Adrenal gland (tissue), 12 donors: Measurements from ENCODE around the gene CDRT15. TPM values are rescaled to one million over a fixed set of nuclear protein-coding genes. Genes with fewer than 3 reads are reported as not detected.
"Not testable (repeated sequence)": the region's sequence is repeated elsewhere in the genome, so short reads cannot be mapped to it uniquely, and the experiment has no call there.

Experiments
- DNase-seq, 7 donors: peaks; one replicate each; pipeline ENCODE4 v3.0.0-alpha.2; 2019 to 2020
- H3K27ac ChIP-seq, 5 donors: fragments of 200-600 bp; sonication (generic) in 4 of 5; 1 replicate in 3 of 5; 2 replicates in 2 of 5; pipeline versions ENCODE4 v1.5.1 to v1.8.0; 2016 to 2020; ENCODE audit warnings: mild to moderate bottlenecking in 1 of 5
- H3K27me3 ChIP-seq: fragments of 200-600 bp; 2 replicates; pipeline ENCODE4 v1.8.0; 2021
- H3K36me3 ChIP-seq, 2 donors: fragments of 200-600 bp; replicated peaks in 1 of 2; 1 replicate in 1 of 2; 2 replicates in 1 of 2; pipeline versions ENCODE4 v1.5.1 to v1.8.0; 2018 to 2022
- H3K4me1 ChIP-seq, 2 donors: fragments of 200-600 bp; replicated peaks in 1 of 2; 1 replicate in 1 of 2; 2 replicates in 1 of 2; pipeline versions ENCODE4 v1.5.1 to v1.8.0; 2018 to 2021
- H3K4me3 ChIP-seq, 4 donors: fragments of 200-600 bp; sonication (generic) in 3 of 4; one replicate each; pipeline ENCODE4 v1.5.1; 2016 to 2018
- H3K9me3 ChIP-seq, 3 donors: fragments of 200-600 bp; sonication (generic) in 1 of 3; replicated peaks in 1 of 3; 1 replicate in 2 of 3; 2 replicates in 1 of 3; pipeline versions ENCODE4 v1.5.1 to v1.8.0; 2016 to 2021
- CTCF ChIP-seq, 6 experiments: fragments of 450-650 bp in 4 of 6; fragments of 200-600 bp in 2 of 6; sonication (generic) in 1 of 6; IDR thresholded peaks; 1 replicate in 5 of 6; 2 replicates in 1 of 6; pipeline versions ENCODE4 v1.5.1 to v1.8.0; 2016 to 2021; ENCODE audit warnings: antibody characterized with exemption in 6 of 6, mild to moderate bottlenecking in 2 of 6, moderate library complexity in 1 of 6
- POLR2A ChIP-seq, 2 donors: fragments of 450-650 bp; IDR thresholded peaks; one replicate each; pipeline ENCODE4 v1.6.1; 2017; ENCODE audit warnings: antibody characterized with exemption in 2 of 2, mild to moderate bottlenecking in 2 of 2, moderate library complexity in 1 of 2
- WGBS, 4 donors: extraction: QIAGEN DNeasy Blood & Tissue Kit in 2 of 4; methylation state at CpG; one replicate each; pipeline versions ENCODE4 v1.1.5 to v1.1.7; 2013 to 2017; 5-methylcytosine and 5-hydroxymethylcytosine counted together
- intact Hi-C, 2 donors: fragments of 100-400 bp; cut with DNase I; formaldehyde crosslinking; loops; one replicate each; pipeline versions ENCODE4 v1.14.1 to v1.15.0; 2022 to 2023
- polyA plus RNA-seq, 3 donors: library from polyadenylated mRNA; stranded (reverse); fragments of 200-250 nt in 2 of 3; fragments of 350-450 nt in 1 of 3; fragmentation: Illumina TruSeq in 1 of 3; extraction: RNeasy Lipid Tissue Mini Kit (QIAGEN cat#74804) in 1 of 3; gene quantifications; one replicate each; pipeline ENCODE4 v1.2.3, GENCODE V29; 2013 to 2014
- total RNA-seq, 9 donors: library from RNA; depleted of rRNA in 4 of 9; stranded (reverse); fragments of >200 nt in 4 of 9; fragments of 120-200 nt in 1 of 9; fragmentation: NEBNext Ultra II Directional in 1 of 9; extraction: Animal tissue kit (Norgen Biotek cat#: 25700) in 1 of 9; gene quantifications; one replicate each; pipeline versions ENCODE4 v1.1.0 to v1.2.4, GENCODE V29; 2013 to 2023
- donor health status: healthy with polysubstance abuse.
- donor health status: Bipolar disorder and iron deficiency.
- donor health status: DM: yes; HTN: yes; CAD: no.
- donor health status: DM: no; HTN: no; CAD: no.
- donor health status: DM: no; HTN: no; CAD: no.
- donor health status: DM: yes; HTN: yes; CAD: no.

CDRT15 gene
- total and polyA plus RNA-seq, 12 donors: not detected

GRCh38 chr17:14198013-14198412 lies 38.6 kb downstream of the CDRT15 start:
- 76 to 85% (median 79%) methylated on average over 6 of the region's 6 CpGs for WGBS, 4 donors
- Histone ChIP-seq H3K4me3 (no peak overlapping the region), H3K27ac (no peak overlapping the region), H3K4me1 (no peaks in the 10 kb centered on the region), H3K36me3 (no peaks in the 10 kb centered on the region), H3K9me3 (no peaks in the 10 kb centered on the region), H3K27me3 (no peaks in the 10 kb centered on the region)
- no peak for TF ChIP-seq CTCF (IDR thresholded peaks at IDR 0.05)
- no peak for TF ChIP-seq POLR2A (IDR thresholded peaks at IDR 0.05)
- intact Hi-C loops: no loop called here
- DNase-seq: no peak

GRCh38 chr17:14197586-14197985 lies 39.1 kb downstream of the CDRT15 start:
- no peaks in the 10 kb centered on the region for H3K4me1 ChIP-seq
- H3K27me3 ChIP-seq: no peaks in the 10 kb centered on the region
- no peak for TF ChIP-seq CTCF (IDR thresholded peaks at IDR 0.05)
- no peaks in the 10 kb centered on the region for H3K36me3 ChIP-seq
- intact Hi-C loops: no loop called here
- H3K4me3 ChIP-seq: no peak overlapping the region
- DNase-seq: no peak
- no peaks in the 10 kb centered on the region for H3K9me3 ChIP-seq
- H3K27ac ChIP-seq: no peak overlapping the region
- 49 to 94% (median 74%) methylated on average over 4 of the region's 4 CpGs for WGBS, 4 donors

GRCh38 chr17:14197057-14197456 lies 39.6 kb downstream of the CDRT15 start:
- no peak for DNase-seq
- TF ChIP-seq POLR2A (IDR thresholded peaks at IDR 0.05) (no peak), CTCF (IDR thresholded peaks at IDR 0.05) (no peak)
- Histone ChIP-seq H3K9me3 (no peaks in the 10 kb centered on the region), H3K4me3 (no peak overlapping the region), H3K4me1 (no peaks in the 10 kb centered on the region), H3K27me3 (no peaks in the 10 kb centered on the region), H3K36me3 (no peaks in the 10 kb centered on the region), H3K27ac (no peak overlapping the region)
- intact Hi-C loops: no loop called here
- WGBS, 4 donors: 81 to 96% (median 92%) methylated on average over 2 of the region's 2 CpGs

GRCh38 chr17:14196377-14196997 lies 40.2 kb downstream of the CDRT15 start:
- DNase-seq: no peak
- intact Hi-C loops: no loop called here
- no peaks in the 10 kb centered on the region for H3K4me1 ChIP-seq
- H3K9me3 ChIP-seq: no peaks in the 10 kb centered on the region
- TF ChIP-seq CTCF (IDR thresholded peaks at IDR 0.05) (no peak), POLR2A (IDR thresholded peaks at IDR 0.05) (no peak)
- H3K27me3 ChIP-seq: no peaks in the 10 kb centered on the region
- no peaks in the 10 kb centered on the region for H3K36me3 ChIP-seq
- H3K27ac ChIP-seq: no peak overlapping the region
- no peak overlapping the region for H3K4me3 ChIP-seq
- 78 to 95% (median 89%) methylated on average over 4 of the region's 4 CpGs for WGBS, 4 donors

- H3K36me3 ChIP-seq, DNase-seq, H3K27me3 ChIP-seq, H3K4me1 ChIP-seq, H3K9me3 ChIP-seq, intact Hi-C loops, H3K4me3 ChIP-seq, H3K27ac ChIP-seq: not testable (repeated sequence)
- WGBS, 4 donors: 80 to 89% (median 86%) methylated on average over 12 of the region's 13 CpGs
Measured at GRCh38 chr17:14192636-14193344, 43.9 kb downstream of the CDRT15 start.

- not testable (repeated sequence) for DNase-seq
Measured at GRCh38 chr17:14192039-14192438, 44.6 kb downstream of the CDRT15 start.

GRCh38 chr17:14191469-14191868 lies 45.2 kb downstream of the CDRT15 start:
- DNase-seq, H3K27me3 ChIP-seq, H3K9me3 ChIP-seq, H3K27ac ChIP-seq, H3K4me1 ChIP-seq, intact Hi-C loops, H3K36me3 ChIP-seq, H3K4me3 ChIP-seq: not testable (repeated sequence)

More at GRCh38 chr17:14192039-14192438, 44.6 kb downstream of the CDRT15 start:
- H3K9me3 ChIP-seq, H3K27me3 ChIP-seq, H3K4me1 ChIP-seq, H3K4me3 ChIP-seq, H3K36me3 ChIP-seq, intact Hi-C loops, H3K27ac ChIP-seq: not testable (repeated sequence)
- WGBS, 4 donors: 87 to 98% (median 88%) methylated on average over 3 to 11 of the region's 11 CpGs
